Osteocyte (in vitro differentiated cells): ENCODE measurements around the gene TRIM32. TPM values are rescaled to one million over a fixed set of nuclear protein-coding genes. Genes with fewer than 3 reads are reported as not detected.

Experiments
- DNase-seq: peaks from one replicate; pipeline ENCODE4 v3.0.0; 2021; ENCODE audit warnings: mixed read lengths; ENCODE audit not compliant: unreplicated experiment; ENCODE audit errors: extremely low spot score
- H3K27ac Mint-ChIP-seq: one replicate; pipeline ENCODE4 v1.8.0; 2021; ENCODE audit warnings: mild to moderate bottlenecking, mixed read lengths; ENCODE audit not compliant: unreplicated experiment
- H3K27me3 Mint-ChIP-seq: one replicate; pipeline ENCODE4 v1.8.0; 2021; ENCODE audit warnings: mixed read lengths; ENCODE audit not compliant: unreplicated experiment
- H3K36me3 Mint-ChIP-seq: one replicate; pipeline ENCODE4 v1.8.0; 2021; ENCODE audit warnings: mixed read lengths; ENCODE audit not compliant: unreplicated experiment
- H3K4me1 Mint-ChIP-seq: one replicate; pipeline ENCODE4 v1.8.0; 2021; ENCODE audit warnings: mixed read lengths; ENCODE audit not compliant: unreplicated experiment
- H3K4me3 Mint-ChIP-seq: one replicate; pipeline ENCODE4 v1.8.0; 2021; ENCODE audit warnings: mild to moderate bottlenecking, moderate library complexity, mixed read lengths; ENCODE audit not compliant: unreplicated experiment
- H3K9me3 Mint-ChIP-seq: one replicate; pipeline ENCODE4 v1.8.0; 2021; ENCODE audit warnings: mixed read lengths; ENCODE audit not compliant: unreplicated experiment
- CTCF ChIP-seq: fragments of 200-600 bp; sonication (generic); IDR thresholded peaks from 2 replicates; pipeline ENCODE4 v1.5.0; 2021; ENCODE audit warnings: antibody characterized with exemption, mild to moderate bottlenecking, moderate library complexity
- total RNA-seq: library from RNA; stranded (reverse); gene quantifications from 2 replicates; pipeline ENCODE4 v1.2.1, GENCODE V29; 2021

Gene TRIM32
- total RNA-seq, 1 donor from 2014 or later, result 38.9 TPM

DNA sequence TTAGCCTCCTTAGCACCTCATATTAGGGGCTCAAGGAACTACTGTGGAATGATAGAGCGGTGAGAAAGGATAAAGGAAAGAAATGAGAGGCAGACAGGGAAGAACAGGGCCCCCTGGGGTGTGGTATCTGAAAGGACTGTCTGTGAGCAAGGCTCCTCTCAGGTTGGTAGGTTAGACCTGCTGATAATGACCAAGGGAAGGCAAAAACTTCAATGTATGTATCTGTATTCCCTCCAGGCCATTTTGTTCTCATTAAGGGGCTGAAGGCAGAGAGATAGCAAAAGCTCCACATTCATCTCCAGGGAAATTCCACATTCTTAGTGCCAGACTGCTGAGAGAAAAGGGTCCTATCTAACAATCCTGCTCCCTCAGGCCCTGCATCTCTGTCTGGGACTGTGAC, 28.6 kb downstream of the TRIM32 start:
- H3K27me3 Mint-ChIP-seq, result no peaks in the 10 kb centered on the region
- peaks cover 13% of the 10 kb centered on the region for H3K4me1 Mint-ChIP-seq
- DNase-seq, result no peak
- no peak overlapping the region for H3K27ac Mint-ChIP-seq
- H3K4me3 Mint-ChIP-seq, result no peak overlapping the region
- H3K9me3 Mint-ChIP-seq, result peaks cover 5% of the 10 kb centered on the region
- TF ChIP-seq CTCF, result no peak
- H3K36me3 Mint-ChIP-seq, result no peaks in the 10 kb centered on the region

GRCh38 chr9:116716438-116716837, 29.3 kb downstream of the TRIM32 start:
- no peak for DNase-seq
- Mint-ChIP-seq H3K36me3 (no peaks in the 10 kb centered on the region), H3K4me3 (no peak overlapping the region), H3K4me1 (peaks cover 13% of the 10 kb centered on the region), H3K27ac (no peak overlapping the region), H3K9me3 (peaks cover 5% of the 10 kb centered on the region), H3K27me3 (no peaks in the 10 kb centered on the region)
- TF ChIP-seq CTCF, result no peak

GRCh38 chr9:116717150-116717549, 30.0 kb downstream of the TRIM32 start:
- DNase-seq, result no peak
- H3K27me3 Mint-ChIP-seq, result no peaks in the 10 kb centered on the region
- H3K4me1 Mint-ChIP-seq, result peaks cover 13% of the 10 kb centered on the region
- TF ChIP-seq CTCF, result no peak
- no peak overlapping the region for H3K4me3 Mint-ChIP-seq
- peaks cover 5% of the 10 kb centered on the region for H3K9me3 Mint-ChIP-seq
- H3K27ac Mint-ChIP-seq, result no peak overlapping the region
- no peaks in the 10 kb centered on the region for H3K36me3 Mint-ChIP-seq

DNA sequence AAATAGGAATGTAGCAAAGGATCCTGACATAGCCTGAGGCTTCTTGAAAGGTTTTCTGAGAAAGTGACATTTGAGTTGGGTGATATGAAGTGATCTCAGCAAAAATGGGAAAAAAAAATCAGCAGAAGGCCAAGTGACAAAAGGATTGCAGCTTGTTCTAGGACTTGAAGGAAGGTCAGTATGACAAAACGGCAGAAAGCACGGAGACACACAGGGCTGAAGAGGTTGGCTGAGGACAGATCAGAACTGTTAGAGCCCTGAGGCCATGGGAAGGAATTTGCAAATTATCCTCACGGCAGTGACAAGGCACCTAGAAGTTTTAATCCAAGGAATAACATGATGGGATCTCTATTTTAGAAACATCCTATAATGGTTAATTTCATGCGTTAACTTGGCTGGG, 31.0 kb downstream of the TRIM32 start:
- peaks cover 13% of the 10 kb centered on the region for H3K4me1 Mint-ChIP-seq

GRCh38 chr9:116720111-116720510, 33.0 kb downstream of the TRIM32 start:
- no peak for TF ChIP-seq CTCF
- H3K9me3 Mint-ChIP-seq, result peaks cover 5% of the 10 kb centered on the region
- peaks cover 13% of the 10 kb centered on the region for H3K4me1 Mint-ChIP-seq
- peaks cover 9% of the 10 kb centered on the region for H3K27me3 Mint-ChIP-seq
- no peak for DNase-seq
- H3K27ac Mint-ChIP-seq, result no peak overlapping the region
- no peak overlapping the region for H3K4me3 Mint-ChIP-seq
- H3K36me3 Mint-ChIP-seq, result no peaks in the 10 kb centered on the region

More for the DNA sequence above, 31.0 kb downstream of the TRIM32 start:
- Mint-ChIP-seq H3K4me3 (no peak overlapping the region), H3K9me3 (peaks cover 5% of the 10 kb centered on the region), H3K27ac (no peak overlapping the region), H3K36me3 (no peaks in the 10 kb centered on the region), H3K27me3 (no peaks in the 10 kb centered on the region)
- no peak for DNase-seq
- TF ChIP-seq CTCF, result no peak
